GM12873 (cell line): ENCODE measurements around the gene SRPRB.

Experiments used
- TF ChIP-seq, protein P1 (sequence below): IDR thresholded peaks from 2 replicates; pipeline ENCODE4 v1.5.1; 2012; ENCODE audit warnings: low read depth, mild to moderate bottlenecking, moderate library complexity, low read length, control low read depth; ENCODE audit not compliant: insufficient read depth; ENCODE audit errors: missing control alignments

SRPRB gene

GRCh38 chr3:133836497-133837158, 31.0 kb downstream of the SRPRB start:
- TF ChIP-seq, protein P1, sequence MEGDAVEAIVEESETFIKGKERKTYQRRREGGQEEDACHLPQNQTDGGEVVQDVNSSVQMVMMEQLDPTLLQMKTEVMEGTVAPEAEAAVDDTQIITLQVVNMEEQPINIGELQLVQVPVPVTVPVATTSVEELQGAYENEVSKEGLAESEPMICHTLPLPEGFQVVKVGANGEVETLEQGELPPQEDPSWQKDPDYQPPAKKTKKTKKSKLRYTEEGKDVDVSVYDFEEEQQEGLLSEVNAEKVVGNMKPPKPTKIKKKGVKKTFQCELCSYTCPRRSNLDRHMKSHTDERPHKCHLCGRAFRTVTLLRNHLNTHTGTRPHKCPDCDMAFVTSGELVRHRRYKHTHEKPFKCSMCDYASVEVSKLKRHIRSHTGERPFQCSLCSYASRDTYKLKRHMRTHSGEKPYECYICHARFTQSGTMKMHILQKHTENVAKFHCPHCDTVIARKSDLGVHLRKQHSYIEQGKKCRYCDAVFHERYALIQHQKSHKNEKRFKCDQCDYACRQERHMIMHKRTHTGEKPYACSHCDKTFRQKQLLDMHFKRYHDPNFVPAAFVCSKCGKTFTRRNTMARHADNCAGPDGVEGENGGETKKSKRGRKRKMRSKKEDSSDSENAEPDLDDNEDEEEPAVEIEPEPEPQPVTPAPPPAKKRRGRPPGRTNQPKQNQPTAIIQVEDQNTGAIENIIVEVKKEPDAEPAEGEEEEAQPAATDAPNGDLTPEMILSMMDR = no peak

DNA sequence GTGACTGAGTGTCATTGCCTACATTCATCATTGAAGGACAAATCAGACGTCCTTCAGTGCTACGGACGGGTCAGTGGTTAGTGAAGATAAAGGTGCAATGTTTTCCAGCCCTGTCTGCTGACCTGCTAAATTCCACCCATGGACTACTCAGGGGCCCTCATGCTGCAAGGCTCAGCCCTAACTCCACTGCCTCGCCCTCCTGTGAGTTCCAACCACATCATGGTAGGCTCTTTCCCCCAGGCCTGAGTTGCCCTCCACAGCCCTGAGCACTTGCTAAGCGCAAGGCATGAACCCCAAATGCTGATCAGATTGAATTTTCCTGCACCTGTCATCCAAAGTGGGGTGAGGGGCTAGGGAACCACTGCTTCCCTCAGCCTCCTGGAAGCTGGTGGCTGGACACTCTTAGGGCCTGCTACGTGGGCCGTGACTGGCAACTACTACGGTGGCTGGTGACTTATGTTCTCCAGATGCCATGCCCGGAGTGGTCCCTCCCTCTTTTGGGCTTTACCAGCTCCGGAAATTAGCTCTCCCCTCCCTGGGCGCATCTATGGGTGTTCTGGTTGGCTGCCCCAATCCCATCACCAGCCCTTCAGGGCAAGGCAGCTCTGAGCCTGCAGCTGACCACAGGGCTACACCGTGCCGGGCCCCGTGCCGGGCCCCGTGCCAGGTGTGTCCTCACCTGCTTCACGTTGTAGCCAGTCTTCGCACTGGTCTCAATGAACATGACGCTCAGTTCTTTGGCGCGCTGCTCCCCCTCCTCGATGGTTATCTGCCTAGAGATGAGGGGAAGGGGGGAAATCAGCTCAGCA, 32.1 kb downstream of the SRPRB start:
- TF ChIP-seq, protein P1 = no peak

GRCh38 chr3:133838296-133838789, 32.7 kb downstream of the SRPRB start:
- TF ChIP-seq, protein P1 = no peak

DNA sequence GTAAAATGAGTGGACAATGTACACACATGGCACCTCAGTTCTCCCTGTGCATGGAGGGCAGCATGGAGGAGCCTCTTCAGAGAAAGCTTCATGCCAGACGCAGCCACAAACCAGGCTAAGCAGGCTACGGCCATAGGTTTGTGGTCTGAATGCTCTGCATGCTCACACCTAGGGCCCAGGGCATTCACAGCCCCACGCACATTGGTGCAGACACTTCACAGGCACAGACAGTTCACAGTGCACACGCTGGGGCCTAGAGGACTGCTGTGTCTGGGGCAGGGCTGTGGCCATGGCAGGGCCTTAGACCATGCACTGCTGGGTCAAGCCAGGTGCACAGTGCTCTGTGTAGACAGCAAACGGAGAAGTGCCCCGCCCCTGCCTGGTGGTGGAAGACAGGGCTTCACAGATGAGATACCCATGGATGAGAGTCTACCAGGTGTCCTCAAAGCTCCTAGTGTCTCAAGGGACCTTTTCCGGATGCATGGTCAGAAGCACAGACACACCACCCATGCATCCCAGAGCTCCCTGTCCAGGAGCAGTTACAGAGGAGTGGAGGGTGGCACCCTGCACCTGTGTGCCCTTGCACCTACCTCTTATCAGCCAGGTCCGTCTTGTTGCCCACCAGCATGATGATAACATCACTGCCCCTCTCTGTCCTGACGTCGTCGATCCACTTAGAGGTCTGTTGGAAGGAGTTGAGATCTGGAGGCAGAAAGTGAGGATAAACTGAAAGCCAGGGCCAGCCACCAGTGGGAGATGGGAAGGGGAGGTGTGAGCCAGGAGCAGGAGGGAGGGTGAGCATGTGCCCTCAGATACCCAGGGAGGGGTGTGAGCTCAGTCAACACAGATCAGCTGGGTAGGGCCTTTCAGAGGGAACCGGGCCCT, 33.5 kb downstream of the SRPRB start:
- TF ChIP-seq, protein P1 = no peak

DNA sequence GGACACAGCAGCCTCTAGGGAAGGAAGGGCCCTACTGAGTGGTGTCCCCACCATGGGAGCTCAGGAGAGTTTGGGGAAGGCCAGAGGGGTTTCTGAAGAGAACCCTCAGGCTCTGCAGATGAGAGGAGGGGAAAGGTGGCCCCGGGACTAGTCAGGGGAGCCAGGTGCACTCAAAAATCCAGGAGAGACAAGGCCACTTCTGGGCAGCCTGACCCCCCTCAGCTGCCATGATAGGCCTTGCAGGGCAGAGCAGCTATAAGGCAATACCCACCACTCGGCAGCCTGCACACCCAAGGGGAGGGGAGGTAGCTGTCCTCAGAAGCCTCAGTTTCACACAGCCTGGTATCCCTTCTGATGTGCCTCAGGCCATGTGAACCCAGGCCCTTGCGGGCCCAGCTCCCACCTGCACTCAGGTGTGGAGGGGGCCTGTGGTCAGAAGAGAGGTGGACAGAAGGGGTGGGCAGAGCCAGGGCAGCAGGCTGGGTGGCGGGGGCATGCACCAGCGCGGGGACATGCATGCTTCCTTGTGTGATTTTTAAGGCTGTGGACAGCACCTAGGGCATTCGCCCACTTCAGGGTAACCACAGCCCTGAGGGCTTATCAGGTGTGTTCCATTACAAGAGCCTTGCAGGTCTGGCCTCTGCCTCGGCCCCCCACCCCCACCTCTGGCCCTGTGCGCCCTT, 34.6 kb downstream of the SRPRB start:
- TF ChIP-seq, protein P1 = no peak

GRCh38 chr3:133840767-133841166, 35.2 kb downstream of the SRPRB start:
- TF ChIP-seq, protein P1 = no peak
